Lower leg skin (tissue), 4 donors: ENCODE data around the gene TRPC5OS. TPM values are rescaled to one million over a fixed set of nuclear protein-coding genes. Genes with fewer than 3 reads are reported as not detected.

Experiments used
- DNase-seq, 2 donors: peaks; one replicate each; pipeline ENCODE4 v3.0.0-alpha.2; 2019; ENCODE audit warnings: low spot score in 2 of 2
- H3K4me3 ChIP-seq: fragments of 200-600 bp; sonication (generic); 2 replicates; pipeline ENCODE4 v1.5.1; 2017; ENCODE audit warnings: mild to moderate bottlenecking, low read depth; ENCODE audit not compliant: poor library complexity, severe bottlenecking
- CTCF ChIP-seq, 3 donors: fragments of 450-650 bp; IDR thresholded peaks; one replicate each; pipeline ENCODE4 v1.5.1; 2016; ENCODE audit warnings: antibody characterized with exemption in 3 of 3, mild to moderate bottlenecking in 3 of 3, moderate library complexity in 2 of 3
- POLR2A ChIP-seq, 2 donors: fragments of 450-650 bp; IDR thresholded peaks; one replicate each; pipeline ENCODE4 v1.6.1; 2016 to 2017; ENCODE audit warnings: antibody characterized with exemption in 2 of 2, mild to moderate bottlenecking in 1 of 2, moderate library complexity in 1 of 2
- WGBS, 2 donors: methylation state at CpG; one replicate each; pipeline ENCODE4 v1.1.5; 2018; 5-methylcytosine and 5-hydroxymethylcytosine counted together
- intact Hi-C: fragments of 100-400 bp; cut with DNase I; formaldehyde crosslinking; loops from one replicate; pipeline ENCODE4 v1.15.0; 2023; ENCODE audit warnings: low total_unique reads
- total RNA-seq, 4 donors: library from RNA; depleted of rRNA; stranded (reverse); fragments of >200 nt; gene quantifications; one replicate each; pipeline ENCODE4 v1.1.0, GENCODE V29; 2016

Gene TRPC5OS
- total RNA-seq, 4 donors from 2014 or later, result not detected

GRCh38 chrX:111877681-111878080 lies 1.7 kb downstream of the TRPC5OS start:
- WGBS, 2 donors, result 61 to 85% methylated on average over 3 of the region's 3 CpGs
- no peak overlapping the region for H3K4me3 ChIP-seq
- no peak for DNase-seq
- intact Hi-C loops, result loop anchor here (10.0 kb wide), 1 partner anchor 757 kb away; no protein-coding TSS in a partner anchor
- TF ChIP-seq CTCF (IDR thresholded peaks at IDR 0.05), result no peak

GRCh38 chrX:111880735-111881134 lies 4.8 kb downstream of the TRPC5OS start:
- DNase-seq, result no peak
- TF ChIP-seq CTCF (IDR thresholded peaks at IDR 0.05) (no peak), POLR2A (IDR thresholded peaks at IDR 0.05) (no peak)
- intact Hi-C loops, result no loop called here
- 90 to 100% methylated on average over 1 of the region's 1 CpG for WGBS, 2 donors
- no peak overlapping the region for H3K4me3 ChIP-seq

- no peak for DNase-seq
- no peak overlapping the region for H3K4me3 ChIP-seq
- TF ChIP-seq CTCF (IDR thresholded peaks at IDR 0.05) (no peak), POLR2A (IDR thresholded peaks at IDR 0.05) (no peak)
- intact Hi-C loops, result no loop called here
- WGBS, 2 donors, result 75 to 91% methylated on average over 3 of the region's 3 CpGs
These were observed 5.7 kb downstream of the TRPC5OS start for GRCh38 chrX:111881715-111882114.

- 53 to 77% methylated on average over 2 of the region's 2 CpGs for WGBS, 2 donors
- no peak for TF ChIP-seq CTCF (IDR thresholded peaks at IDR 0.05)
- TF ChIP-seq POLR2A (IDR thresholded peaks at IDR 0.05), result no peak
- intact Hi-C loops, result no loop called here
These were observed 10.7 kb downstream of the TRPC5OS start for GRCh38 chrX:111886678-111887077.

GRCh38 chrX:111888600-111888999 lies 12.6 kb downstream of the TRPC5OS start:
- no peak for DNase-seq
- TF ChIP-seq POLR2A (IDR thresholded peaks at IDR 0.05) (no peak), CTCF (IDR thresholded peaks at IDR 0.05) (no peak)
- 75 to 76% methylated on average over 2 to 3 of the region's 3 CpGs for WGBS, 2 donors
- H3K4me3 ChIP-seq, result no peak overlapping the region
- intact Hi-C loops, result no loop called here

More at GRCh38 chrX:111886678-111887077, 10.7 kb downstream of the TRPC5OS start:
- no peak overlapping the region for H3K4me3 ChIP-seq
- DNase-seq, result no peak

- TF ChIP-seq POLR2A (IDR thresholded peaks at IDR 0.05) (no peak), CTCF (IDR thresholded peaks at IDR 0.05) (no peak)
- DNase-seq, result no peak
- no peak overlapping the region for H3K4me3 ChIP-seq
- intact Hi-C loops, result no loop called here
- 68 to 87% methylated on average over 2 of the region's 2 CpGs for WGBS, 2 donors
These were observed 16.4 kb downstream of the TRPC5OS start for GRCh38 chrX:111892375-111892774.
